Measurements from ENCODE around the gene PTH1R.
A peak's percentile ranks its signal among the peaks of the same experiment; 100 is the strongest.

PTH1R gene

GRCh38 chr3:46946856-46947545, 69.5 kb downstream of the PTH1R start:
- peak; percentile 45 to 69 for DNase-seq (ENCODE audit: low read depth in 2 of 2)

GRCh38 chr3:46947546-46947901, 70.0 kb downstream of the PTH1R start:
- no peak for DNase-seq (ENCODE audit: low read depth in 2 of 2)

GRCh38 chr3:46947981-46948791, 70.7 kb downstream of the PTH1R start:
- DNase-seq (ENCODE audit: low read depth in 2 of 2) = peak; percentile 40 to 54

- DNase-seq (ENCODE audit: low read depth in 2 of 2) = no peak
These were observed 71.5 kb downstream of the PTH1R start for GRCh38 chr3:46948830-46949671.

- DNase-seq (ENCODE audit: low read depth in 2 of 2) = no peak
These were observed 72.7 kb downstream of the PTH1R start for GRCh38 chr3:46950177-46950576.

GRCh38 chr3:46950650-46951241, 73.2 kb downstream of the PTH1R start:
- DNase-seq (ENCODE audit: low read depth in 2 of 2) = no peak

GRCh38 chr3:46952813-46953212, 75.3 kb downstream of the PTH1R start:
- DNase-seq (ENCODE audit: low read depth in 2 of 2) = no peak

All from activated CD8-positive, alpha-beta memory T cell treated with anti-CD3 and anti-CD28 coated beads for 4 hours (primary cell).